ENCODE data around the gene BRIX1.
A peak's percentile ranks its signal among the peaks of the same experiment; 100 is the strongest.

BRIX1 gene, protein sequence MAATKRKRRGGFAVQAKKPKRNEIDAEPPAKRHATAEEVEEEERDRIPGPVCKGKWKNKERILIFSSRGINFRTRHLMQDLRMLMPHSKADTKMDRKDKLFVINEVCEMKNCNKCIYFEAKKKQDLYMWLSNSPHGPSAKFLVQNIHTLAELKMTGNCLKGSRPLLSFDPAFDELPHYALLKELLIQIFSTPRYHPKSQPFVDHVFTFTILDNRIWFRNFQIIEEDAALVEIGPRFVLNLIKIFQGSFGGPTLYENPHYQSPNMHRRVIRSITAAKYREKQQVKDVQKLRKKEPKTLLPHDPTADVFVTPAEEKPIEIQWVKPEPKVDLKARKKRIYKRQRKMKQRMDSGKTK

DNA sequence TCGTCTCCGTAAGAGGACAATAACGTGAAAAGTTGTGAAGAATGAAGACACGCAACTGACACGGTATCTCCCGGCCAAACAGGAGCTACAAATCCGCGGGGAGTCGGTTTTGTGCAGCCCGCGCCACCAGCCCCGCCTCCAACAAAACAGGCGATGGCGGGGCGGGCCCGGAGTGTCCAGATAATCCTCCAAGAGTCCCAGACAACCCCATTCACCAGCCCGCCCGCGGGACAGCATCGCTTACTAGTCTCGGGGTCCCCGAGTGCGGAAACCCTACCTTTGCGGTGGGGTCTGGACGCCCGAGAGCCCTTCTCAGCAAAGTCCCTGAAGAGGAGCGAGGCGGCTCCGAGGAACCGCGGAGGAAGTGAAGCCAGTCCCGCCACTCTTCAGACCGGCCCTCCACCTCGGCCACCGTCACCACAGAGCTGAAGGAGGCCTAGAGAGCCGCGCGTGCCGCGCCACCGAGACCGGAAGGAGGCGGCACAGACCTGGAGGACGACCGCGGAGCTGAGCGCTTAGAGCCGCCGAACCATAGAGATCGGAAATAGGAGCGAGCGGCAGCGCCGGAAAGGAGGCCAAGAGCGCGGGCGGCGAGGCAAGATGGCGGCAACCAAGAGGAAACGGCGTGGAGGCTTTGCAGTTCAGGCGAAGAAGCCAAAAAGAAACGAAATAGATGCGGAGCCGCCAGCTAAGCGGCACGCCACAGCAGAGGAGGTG is at the start of gene BRIX1, which contains the start of gene RAD1:
Gene BRIX1, plus strand, starts transcription at position 573 of the 717 bp plus-strand sequence. Its CDS starts 28 bp downstream, at position 601.
Gene RAD1, minus strand, starts transcription at position 366 of the 717 bp plus-strand sequence. CDS start 612 bp downstream, outside the sequence.
- DNase-seq: peak; percentile 94

DNA sequence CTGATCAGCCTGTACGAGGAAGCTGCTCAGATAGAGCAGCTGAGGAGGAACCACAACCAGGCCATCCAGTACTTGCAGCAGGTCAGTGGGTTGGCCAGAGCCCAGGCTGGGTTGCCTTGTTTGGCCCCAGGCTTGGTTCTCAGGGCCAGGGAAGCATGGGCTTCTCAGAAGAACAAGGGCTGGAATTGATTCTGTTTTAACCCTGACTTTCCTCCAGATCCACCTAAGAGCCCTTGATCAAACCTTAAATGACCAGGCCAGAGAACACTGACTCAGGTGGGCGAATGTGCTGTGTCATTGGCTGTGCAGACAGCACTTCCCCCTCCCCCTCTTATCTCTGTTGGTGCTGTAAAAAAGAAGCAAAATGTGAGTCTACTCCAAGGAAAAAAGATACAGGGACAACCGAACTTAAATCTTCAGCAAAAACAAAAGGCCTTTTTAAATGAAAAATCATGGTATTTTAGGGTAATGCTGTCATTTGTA is 48.5 kb upstream of the BRIX1 start:
- no peak for DNase-seq

DNA sequence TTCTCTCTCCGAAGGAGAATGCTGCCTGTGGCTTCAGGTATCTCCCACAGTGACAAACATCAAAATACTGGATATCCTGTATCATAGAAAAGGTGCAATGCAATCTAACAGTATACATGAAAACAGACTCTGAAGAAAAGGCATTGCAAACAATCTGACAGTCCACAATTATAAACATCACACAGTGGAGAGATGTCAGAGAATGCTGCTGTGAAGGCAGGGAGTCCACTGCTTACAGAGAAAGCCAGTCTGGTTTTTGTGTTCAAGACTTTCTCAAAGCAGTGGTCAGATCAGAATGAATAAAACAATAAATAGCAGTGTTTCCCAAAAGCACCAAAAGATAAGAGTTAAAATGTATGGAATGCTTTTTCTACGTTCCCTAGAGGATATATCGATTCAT is 47.9 kb upstream of the BRIX1 start:
- DNase-seq: no peak

DNA sequence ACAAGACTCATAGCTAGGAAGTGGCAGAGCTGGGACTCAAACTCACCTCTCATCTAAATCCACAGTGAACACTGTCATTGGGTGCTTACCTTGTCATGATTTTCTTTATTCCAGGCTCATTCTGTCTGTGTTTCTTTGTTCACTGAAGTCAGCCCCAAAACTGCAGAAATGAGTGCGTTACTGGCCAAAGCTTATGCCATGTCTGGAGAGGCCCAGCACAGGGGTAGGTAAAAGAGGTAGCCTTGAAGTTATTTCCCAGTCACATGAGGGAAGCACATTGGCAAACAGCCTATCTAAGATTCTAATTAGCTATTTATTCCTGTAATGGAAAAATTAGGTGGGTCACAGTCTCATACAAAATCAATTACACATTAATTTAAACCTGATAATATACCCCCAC is 46.7 kb upstream of the BRIX1 start:
- DNase-seq: no peak

DNA sequence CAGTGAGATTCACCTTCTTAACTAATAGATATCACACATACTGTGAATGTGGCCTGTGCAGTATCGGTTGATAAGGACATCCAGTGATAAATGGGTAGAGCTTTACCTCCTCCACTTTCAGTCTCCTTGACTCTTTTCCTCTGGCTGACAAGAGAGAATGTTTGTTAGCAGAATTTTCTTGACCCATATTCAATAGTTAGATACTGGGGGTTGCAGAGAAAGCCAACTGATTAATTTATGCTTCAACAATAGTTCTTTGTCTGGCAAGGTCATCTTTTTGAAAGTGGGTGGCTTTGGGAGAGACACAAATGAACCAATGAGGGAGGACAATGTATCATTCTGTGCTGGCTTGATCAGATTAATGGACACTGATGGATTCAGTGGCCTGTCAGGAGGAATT is 46.3 kb upstream of the BRIX1 start:
- DNase-seq: no peak

DNA sequence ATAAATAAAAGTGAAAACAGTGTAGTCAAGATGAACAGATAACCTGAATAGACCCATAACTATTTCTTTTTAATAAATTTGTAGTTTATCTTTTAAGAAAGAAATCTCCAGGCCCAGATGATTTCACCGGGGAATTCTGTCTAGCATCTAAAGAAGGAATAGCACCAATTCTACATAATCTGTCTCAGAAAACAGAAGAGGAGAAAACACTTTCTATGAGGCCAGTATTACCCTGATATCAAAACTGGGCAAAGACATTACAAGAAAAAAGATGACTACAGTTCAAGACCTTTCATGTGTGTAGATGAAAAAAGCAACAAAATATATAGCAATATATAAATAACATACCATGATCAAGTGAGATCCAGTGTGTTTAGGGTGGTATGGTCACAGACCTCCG is 45.1 kb upstream of the BRIX1 start:
- DNase-seq: no peak

DNA sequence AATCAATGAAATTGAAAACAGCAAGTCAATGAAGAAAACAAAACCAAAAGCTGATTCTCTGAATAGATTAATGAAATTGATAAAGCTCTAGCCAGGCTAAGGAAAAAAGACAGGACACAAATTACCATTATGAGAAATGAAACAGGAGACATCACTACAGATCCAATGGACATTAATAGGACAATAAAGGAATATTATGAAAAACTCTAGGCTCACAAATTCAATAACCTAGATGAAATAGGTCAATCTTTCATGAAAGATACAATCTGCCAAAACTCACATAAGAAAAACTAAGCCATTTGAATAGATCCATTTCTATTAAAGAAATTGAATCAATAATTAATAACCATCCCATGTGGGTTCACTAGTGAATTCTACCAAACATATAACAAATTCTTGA is 39.2 kb upstream of the BRIX1 start:
- DNase-seq: no peak

DNA sequence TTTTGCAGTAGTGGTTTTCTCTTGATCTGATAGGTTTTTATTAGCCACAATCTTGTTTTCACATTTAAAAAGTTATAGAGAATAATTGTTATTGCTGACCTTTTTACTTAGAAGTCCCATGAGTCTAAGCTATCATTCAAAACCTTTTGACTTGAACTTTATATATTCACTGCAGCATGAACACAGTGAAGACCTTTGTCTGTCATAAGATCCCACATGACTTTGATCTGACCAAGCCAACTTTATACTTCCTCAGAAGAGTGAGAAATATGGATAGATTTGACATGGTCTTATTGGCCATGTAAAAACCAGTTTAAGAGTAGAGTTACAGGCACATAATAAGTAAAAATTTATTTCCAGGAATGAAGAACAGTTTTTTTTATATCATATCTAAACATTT is 34.3 kb upstream of the BRIX1 start:
- DNase-seq: no peak

DNA sequence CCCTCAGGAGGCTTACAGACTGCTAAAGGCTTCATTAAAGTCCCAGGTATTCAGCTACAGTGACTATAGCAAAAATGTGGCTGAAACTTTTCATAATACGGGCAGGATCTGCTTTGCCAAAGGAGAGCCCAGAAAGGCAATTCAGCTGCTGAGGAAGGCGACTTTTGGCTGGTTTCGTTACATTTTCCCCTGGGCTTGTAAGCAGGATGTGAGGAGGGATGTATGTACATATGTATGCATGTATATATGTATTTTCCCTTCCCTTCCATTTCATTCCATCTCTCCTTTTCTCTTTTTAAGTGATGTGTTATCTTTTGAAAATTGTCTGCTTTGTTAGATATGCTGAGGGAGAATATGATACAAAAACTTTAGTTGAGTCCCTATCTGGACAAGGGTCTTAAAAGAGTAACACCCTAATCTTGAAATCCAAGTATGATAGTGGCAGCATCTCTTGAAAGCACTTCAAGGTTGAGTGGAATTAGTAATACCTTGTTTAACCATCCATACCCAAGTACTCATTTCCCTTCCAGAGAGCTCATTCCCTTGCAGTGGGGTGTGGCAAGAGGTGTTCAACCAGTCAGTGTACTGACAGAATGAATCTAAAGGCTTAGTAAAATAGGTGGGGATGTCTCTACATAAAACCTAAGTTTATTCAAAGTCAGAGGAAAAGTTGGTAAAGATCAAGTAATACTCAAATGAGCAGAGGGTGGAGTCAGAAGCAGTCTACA is 29.0 kb upstream of the BRIX1 start:
- no peak for DNase-seq

DNA sequence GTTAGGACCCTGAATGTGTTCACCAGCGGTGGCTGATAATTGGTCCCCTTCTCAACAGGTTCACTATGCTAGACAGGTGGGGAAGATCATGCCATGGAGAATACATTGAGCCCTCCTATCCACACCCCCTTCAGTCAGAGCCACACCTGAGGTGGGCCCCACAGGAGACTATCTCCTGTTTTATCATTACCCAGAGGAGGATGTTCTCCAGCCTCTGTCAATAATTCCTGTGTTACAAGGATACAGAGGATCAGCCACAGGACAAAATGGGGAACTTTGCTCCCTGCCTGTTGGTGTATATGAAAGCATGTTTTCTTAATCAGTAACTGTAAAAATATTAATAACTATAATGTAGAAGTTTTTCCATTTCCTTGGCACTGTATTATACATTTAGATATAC is 26.1 kb upstream of the BRIX1 start:
- DNase-seq: no peak

DNA sequence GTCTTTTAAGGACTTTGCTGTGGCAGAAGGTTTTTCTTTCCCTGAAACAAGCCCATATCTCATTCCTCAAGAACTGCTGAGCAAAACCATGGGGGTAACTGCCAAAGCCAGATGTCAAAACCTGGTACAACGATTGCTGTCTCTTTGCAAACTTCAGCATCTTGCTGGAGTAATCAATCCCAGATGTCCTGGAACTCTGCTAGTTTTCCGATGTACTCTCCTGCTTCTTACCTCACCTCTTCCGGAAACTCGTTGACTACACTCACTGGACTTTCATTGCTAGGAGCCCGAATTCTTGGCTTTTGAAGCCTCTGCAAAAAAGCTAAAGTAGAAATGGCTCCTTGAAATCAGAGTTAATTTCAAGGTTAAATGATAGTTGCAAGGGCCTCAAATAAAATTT is 23.5 kb upstream of the BRIX1 start:
- DNase-seq: no peak

DNA sequence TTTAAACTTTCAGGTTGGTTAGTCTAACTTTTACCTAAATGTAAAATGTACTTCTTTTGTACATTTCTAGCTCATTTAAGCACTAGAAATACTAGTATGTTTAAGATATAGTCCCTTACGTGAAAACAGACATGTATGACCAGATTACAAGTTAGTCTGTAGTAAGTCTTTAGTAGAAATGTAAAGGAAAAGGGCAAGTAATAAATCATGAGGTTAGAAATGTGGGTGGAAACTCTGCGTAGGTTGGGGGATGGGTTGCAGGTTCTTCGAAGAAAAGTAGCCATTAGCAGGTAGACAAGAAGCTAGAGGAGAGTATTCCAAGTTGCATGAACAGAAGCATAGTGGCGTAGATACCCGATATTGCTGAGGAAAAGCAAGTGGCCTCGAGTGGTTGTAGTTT is 23.1 kb upstream of the BRIX1 start:
- no peak for DNase-seq

DNA sequence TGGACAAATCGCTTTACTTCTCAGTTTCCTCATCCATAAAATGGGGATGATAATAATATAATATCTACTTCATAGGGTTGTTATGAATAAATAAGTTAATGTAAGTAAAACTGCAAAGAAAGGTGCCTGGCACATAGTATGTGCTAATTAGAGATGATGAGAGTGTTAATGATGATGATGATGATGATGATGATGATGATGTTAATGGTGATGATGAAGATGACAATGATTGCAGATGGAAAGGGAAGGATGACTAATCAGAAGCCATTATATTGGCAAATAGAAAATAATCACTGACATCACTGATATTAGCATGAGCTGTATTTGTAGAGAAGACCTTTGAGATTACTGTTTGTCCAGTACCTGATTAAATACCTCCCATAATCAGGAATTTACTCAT is 20.8 kb upstream of the BRIX1 start:
- DNase-seq: no peak

DNA sequence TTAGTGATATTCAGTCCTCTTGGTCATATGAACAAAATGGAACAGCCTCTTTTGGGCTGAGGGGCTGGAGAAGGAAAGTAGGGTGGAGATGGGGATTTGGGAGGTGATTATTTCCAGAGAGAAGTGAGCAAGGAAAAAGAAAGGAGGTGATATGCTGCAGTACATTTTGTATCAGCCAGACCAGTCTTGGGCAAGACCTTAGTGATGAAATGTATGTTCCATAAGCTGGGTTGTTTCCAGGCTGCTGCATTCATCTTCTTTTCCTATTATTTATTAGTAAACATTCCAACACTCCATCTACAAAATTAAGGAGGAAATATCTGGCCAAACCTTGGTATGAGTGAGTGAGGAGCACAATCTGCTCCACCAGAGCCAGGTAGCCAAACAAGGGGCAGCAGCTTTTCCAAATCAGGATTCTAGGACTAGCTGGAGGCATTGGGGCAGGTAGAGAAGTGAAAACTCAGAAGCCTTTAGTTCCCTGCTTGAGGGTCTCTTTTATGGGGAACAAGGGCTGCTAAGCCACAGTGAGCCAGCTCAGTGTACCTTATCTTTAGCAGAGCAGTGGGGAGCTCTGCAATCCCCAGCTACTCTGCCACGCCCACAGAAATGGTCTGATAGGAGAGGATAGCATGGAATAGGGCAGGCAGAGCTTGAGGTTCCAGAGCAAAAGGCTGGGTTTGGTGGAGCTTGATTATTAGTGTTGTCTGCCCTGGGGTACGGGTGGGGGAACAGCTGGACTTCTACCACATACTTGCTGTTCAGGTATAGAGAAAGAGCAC is 19.7 kb upstream of the BRIX1 start:
- DNase-seq: no peak

DNA sequence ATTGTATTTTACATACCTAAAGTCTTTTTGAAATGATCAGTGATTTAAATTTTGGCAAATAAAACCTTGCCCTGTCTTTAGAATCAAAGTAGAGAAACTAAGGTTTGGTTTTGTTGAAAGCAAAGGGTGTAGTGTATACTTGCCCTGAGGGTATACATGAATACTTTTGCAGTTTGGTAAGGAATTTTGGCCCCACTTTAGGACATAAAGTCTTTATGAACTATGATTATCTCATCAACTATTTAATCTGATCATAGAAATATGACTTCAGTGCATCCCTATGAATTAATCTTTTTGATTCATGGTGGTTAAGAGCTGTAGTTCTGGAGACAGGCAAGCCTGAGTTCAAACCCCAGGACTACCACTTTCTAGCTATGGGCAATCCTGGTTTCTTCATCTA is 17.9 kb upstream of the BRIX1 start:
- no peak for DNase-seq

DNA sequence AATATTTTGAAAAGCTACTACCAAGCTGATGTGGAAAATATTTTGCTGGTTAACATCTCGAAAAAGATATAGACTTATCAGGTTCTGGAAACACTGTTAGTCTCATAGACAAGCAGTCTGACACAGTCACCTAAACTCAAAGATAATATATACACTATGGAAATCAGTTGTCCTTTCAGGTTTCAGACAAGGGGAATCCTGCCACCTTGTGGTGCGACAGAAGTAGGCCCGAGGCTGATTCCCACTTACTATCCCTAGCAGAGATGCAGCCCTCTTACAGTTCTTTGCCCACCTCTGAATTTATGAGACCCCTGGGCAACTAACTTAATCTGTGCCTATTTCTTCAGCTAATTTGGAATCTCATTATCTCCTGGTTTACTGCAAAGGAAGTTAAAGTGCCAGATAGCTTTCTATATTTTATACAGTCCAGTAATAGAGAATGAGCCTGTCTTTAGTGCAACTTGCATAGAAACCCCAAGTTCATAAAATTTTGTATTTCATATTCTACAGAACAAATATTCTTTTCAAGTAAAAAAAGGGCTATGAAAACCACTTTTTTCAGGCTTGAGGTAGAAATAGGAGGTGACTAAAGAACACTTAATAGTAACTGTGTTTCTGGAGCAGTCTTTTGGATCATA is 17.1 kb upstream of the BRIX1 start:
- peak; percentile 60 for DNase-seq

DNA sequence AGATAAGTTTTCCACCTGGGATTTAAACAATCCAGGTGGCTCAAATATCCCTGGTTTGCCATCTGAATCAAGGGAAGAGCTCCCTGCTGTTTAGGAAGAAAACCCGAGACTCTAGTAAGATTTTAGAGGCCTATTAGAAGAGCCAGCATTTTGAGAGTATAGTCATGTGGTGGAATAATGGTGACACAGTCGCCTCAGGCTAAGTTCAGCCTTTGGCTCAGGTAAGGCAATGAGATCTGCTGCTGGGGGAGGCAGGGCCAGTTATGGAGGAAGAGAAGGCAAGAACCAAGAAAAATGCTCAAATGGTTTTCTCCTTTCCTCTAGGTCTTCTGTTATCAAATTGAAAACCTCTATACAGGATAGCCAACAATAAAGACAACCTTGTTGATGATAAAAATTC is 16.4 kb upstream of the BRIX1 start:
- no peak for DNase-seq

DNA sequence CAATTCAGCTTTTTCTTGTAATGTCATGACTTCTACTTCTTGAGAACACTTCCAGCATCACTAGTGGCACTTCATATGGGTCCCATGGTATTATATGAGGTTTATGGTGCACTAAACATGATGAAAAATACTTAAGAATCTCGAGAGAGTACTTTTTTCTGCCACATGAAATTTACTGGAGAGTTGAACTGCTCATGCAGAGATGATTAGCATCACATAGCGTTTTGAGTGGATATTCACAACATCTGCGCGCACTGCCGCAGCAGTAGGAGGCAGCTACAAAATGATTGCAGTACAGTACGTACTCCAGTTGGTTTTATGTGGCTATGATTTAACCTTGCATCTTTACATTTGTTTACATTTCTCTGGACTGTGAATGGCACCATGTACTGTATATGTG is 14.9 kb upstream of the BRIX1 start:
- no peak for DNase-seq

DNA sequence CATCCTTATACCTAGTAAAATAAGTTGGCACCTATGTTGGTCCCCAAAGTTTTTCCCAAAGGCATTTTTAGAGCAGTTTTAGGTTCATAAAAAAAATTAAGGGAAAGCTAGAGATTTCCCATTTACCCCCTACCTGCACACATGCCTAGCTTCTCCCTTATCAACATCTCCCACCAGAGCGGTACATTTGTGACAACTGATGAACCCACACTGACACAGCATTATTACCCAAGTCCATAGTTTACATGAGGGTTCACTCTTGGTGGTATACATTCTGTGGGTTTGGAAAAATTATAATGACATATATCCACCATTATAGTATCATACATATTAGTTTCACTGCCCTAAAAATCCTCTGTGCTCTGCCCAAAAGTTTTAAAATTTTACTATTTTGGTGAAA is 12.3 kb upstream of the BRIX1 start:
- DNase-seq: no peak

DNA sequence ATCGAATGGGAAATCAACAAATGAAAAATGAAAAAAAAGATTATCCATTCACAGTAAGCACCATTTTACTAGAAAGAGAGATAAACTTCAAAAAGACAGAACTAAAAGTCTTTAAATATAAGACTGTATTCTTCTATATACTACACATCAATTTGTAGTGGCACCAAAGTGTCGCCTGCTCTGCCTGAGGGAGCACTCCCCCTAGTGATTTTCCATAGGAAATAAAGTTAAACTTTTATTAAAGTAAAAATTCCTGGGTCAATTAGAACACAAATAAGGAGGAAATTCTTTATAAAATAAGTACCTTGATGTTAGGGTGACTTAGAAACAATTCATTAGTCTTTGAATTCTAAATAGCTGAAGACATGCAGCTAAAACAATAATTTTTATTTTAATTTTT is 9.9 kb upstream of the BRIX1 start:
- no peak for DNase-seq

DNA sequence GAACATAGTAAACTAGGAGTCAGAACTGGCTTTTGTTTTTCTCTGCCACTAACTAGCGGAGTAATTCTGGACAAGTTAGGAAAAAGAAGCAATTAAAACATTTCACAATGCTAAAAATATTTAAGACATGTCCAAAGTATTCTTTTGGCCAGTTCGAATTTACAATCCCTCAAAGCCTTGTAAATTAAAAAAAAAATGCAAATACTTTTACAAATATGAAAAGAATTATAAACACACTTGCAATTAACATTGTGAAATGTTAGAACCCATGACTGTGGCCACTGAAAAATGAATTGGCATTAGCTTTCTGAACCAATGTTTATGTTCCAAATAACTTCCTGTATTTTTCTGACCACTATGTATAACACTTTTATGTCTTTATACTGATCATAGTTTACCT is 2.4 kb upstream of the BRIX1 start:
- DNase-seq: no peak

DNA sequence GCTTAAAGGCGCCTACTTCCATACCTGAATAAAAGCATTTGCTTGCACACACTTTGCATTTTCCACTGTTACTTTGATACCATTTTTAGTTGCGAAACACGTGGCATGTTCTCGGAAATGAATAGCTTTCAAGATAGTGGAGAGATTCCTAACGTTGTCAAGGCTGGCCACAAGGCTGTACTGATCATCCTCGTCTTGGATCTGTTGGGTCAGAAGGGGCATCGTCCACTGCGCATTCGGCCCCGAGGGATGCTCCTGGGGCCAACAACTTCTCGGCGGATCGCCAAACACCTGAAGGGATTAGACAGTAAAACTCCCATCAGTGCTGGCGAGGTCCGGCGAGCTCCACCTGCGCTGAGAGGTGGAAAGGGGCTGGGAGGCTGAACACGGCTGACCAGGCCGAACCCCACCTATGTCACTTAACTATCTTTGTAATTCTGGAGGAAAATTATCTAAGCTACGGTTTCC is 806 bp upstream of the BRIX1 start:
- peak; percentile 17 for DNase-seq

All from CD4-positive, alpha-beta T cell treated with Interleukin-10 for 1 hour (primary cell).